ENCODE measurements around the gene TPCN2.

The TPCN2 gene

DNA sequence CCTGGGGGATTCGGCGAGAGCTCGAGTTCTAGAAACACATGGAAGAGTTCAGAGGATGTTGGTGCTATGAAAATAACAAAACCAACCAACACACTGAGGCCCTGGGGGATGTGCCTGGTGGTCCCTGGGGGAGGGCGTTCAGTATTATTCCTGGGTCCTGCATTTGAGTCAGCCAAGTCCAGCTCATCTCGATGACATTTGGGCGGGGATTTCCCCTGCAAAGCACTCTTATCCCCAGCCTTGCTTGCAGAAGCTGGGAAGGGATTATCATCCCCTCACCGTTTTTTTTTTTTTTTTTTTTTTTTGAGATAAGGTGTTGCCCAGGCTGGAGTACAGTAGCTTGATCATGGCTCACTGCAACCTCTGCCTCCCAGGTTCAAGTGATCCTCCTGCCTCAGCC lies 104.9 kb downstream of the TPCN2 start:
- no peak for DNase-seq

DNA sequence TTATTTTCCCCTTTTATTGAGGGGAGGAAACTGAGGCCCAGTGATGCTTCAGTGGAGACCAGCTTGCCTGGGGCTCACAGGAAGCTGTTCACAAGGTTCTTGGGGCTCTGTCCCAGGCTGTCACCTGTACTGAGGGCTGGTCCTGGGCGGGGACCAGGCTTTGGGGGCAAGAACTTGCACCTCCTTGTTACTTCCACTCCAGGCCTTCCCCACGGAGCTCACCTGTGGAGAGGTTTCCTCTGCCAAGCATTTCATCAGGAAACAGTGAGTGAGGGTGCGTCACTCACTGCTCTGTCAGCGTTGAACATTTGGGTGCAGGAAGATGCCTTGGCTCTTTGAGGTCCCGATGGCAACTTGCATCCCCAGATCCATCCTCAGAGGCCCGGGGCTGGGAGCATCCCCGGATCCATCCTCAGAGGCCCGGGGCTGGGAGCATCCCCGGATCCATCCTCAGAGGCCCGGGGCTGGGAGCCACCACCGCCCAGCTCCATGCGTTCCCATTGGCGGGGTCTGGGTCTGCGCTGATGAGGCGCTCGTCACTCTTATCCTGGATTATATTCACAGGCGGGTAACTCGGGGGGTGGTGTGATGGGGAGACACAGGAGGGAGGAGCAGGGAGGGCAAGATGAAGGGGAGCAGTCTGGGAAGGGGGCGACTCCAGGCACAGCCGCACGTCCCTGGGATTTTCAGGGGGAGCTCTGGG lies 105.6 kb downstream of the TPCN2 start:
- no peak for DNase-seq

DNA sequence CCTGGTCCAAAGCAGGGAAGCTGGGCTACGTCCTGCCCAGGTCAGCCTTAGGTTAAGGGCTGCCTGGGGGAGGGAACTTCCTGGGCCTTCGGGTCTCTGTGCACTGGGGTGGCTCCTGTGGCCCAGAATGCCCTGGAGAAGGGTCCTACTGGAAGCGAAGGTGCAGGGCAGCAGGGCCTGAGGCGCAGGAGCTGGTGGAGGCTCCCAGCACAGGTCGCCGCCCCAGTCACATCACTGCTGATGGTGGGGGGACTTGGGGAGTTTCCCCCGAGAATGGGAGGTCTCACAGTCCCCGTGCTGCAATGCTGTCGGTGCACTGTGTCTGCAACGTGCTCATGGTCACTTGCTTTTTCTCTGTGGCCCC lies 106.2 kb downstream of the TPCN2 start:
- DNase-seq, result no peak

DNA sequence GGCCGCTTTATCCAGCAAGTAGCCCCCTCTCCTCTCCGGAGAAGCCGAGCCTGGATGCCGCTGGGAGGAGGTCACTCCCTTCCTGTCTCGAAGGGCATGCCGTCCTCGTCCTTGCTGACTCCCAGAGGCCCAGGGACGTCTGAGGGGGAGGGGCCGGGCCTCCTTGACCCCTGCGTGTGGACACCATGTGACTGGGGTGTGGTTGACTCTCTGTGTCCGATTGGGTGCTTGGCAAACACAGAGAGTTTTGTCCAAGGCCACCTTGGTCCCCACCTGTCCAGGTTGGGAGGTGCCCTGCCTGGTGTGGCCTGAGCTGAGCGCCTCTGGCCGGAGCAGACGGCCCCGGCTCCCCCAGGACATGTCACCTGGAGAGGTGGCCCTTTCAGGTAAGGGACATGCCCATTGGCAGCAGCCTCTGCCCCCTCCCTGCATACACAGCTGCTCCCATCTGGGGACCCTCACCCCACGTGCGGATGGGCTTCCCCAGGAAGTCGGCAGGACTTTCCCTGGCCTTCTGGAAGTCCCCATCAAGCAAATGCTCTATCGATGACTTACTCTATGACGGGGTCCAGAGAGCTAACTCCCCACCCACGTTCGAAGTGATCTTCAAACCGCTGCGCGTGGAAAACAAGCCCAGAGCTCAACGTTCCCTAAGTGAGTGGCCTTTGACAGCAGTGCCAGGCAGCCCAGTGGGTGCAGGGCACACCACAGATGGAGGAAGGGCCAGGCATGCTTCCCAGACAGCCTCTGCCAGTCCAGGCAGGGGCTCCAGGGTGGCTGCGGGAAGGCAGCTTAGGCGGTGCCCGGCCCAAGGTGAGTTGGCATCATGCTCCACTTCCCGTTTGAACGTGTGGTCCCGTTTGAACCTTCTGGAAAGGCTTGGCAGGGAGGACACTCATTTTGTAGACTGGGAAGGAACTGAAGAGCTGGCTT lies 106.8 kb downstream of the TPCN2 start, which contains the start of gene SMIM38:
SMIM38 (plus strand) TSS at position 634 of the 933 bp plus-strand sequence. CDS start 1,912 bp downstream, outside the sequence.
- DNase-seq, result no peak

- DNase-seq, result no peak
Measured at GRCh38 chr11:69156235-69156639, 107.5 kb downstream of the TPCN2 start.

GRCh38 chr11:69156673-69157155 lies 108.0 kb downstream of the TPCN2 start:
- DNase-seq, result no peak

DNA sequence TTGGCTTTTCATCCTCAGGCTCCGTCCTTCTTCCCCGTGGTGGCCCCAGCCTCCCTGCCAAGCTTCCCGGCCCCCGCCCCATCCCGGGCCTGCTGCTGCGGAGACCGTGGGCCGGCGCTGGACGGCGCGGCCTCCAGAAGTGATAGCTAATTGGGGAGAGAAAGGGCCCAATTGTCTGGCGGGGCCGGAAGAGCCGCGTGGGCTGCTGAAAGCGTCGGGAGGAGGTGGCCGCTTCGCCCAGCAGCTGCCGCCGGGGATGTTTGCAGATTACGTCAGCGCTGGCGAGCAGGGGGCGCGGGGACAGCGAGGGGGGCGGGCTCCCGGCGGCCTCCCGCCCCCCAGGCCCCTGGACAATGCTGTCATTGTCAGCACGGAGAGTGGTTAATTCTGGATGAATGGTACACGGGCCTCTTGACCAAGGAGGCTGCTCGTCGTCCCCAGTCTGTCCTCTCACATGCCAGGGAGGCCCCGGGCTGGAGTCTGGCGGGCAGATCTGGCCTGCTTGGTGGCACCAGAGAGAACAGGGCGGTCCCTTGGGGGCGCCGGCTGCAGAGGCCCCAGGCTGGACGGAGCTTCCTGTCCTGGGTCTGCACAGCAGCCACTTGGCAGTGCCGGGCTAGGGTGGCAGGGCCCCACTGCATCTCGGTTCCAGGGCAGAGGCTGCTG lies 108.6 kb downstream of the TPCN2 start:
- DNase-seq, result no peak

- no peak for DNase-seq
Measured at GRCh38 chr11:69157822-69158231, 109.1 kb downstream of the TPCN2 start.

- no peak for DNase-seq
Measured at GRCh38 chr11:69158301-69159149, 109.8 kb downstream of the TPCN2 start.

DNA sequence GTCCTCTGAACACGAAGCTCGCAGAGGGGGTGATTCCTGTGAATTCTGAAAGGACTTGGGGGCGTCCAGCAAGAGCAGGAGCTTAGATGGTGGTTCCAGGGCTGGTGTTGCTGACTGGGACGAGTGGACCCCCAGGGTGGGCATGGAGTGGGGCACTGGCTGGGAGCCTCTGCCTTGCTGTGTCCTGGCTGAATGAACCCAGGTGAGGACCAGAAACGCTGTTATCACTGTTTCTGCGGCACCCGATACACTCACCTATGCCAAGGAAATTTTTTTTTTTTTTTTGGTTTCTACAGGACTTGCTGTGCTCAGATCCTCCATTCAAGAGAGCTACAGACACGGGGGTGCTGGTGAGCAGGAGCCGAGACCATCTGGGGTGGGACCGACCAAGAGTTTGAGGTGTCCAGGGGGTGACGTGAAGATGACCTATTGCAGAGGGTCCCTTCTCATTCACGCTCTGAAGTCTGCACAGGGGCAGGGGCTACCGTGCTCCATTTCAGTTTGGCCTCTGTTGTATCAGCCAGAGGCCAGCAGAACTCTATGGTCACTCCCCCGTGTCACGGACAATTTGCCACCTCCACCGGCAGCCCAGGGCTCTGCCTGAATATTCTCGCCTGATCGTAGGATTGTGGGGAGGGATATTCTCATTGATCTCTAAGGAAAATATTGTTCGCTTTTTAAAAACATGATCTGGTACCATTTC lies 110.6 kb downstream of the TPCN2 start:
- no peak for DNase-seq

DNA sequence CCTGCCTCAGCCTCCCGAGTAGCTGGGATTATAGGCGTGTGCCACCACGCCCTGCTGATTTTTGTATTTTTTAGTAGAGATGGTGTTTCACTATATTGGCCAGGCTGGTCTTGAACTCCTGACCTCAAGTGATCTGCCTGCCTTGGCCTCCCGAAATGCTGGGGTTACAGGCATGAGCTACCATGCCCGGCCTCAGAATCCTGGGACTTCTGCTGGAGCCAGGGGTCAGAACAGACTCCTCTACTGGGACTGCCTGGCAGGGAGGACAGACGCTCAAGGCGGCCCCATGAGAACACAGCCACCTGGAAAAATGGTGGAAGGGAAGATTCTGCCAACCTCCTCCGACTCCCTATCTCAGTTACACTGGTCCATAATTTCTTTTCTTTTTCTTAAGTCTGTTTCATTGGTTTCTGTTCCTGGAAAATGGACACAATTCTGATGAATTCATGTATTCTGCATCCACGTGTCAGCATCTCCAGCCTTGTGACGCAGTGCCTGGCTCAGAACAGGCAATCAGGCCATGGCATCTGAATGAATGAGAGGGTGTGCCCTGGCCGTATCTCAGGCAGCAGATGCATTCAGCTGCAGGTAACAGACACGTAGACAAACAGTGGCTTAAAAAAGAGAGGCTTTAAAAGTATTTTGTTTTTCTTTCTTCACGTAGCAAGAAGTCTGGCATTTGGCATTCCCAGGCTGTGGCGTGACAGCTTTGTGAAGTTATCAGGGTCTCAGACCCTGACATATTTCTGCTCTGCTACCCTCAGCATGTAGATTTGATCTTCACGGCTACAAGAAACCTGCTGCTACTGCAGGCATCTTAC lies 111.8 kb downstream of the TPCN2 start:
- no peak for DNase-seq

GRCh38 chr11:69161117-69161407 lies 112.3 kb downstream of the TPCN2 start:
- DNase-seq, result no peak

DNA sequence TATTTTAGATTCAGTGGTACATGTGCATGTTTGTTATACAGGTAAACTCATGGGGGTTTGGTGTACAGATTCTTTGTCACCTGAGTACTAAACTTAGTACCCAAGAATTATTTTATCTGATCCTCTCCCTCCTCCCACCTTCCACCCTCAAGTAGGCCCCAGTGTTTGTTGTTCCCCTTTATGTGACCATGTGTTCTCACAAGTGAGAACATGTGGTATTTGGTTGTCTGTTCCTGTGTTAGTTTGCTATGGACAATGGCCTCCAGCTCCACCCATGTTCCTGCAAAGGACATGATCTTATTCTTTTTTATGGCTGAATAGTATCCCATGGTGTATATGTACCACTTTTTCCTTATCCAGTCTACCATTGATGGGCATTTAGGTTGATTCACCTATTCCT lies 113.8 kb downstream of the TPCN2 start:
- DNase-seq, result no peak

DNA sequence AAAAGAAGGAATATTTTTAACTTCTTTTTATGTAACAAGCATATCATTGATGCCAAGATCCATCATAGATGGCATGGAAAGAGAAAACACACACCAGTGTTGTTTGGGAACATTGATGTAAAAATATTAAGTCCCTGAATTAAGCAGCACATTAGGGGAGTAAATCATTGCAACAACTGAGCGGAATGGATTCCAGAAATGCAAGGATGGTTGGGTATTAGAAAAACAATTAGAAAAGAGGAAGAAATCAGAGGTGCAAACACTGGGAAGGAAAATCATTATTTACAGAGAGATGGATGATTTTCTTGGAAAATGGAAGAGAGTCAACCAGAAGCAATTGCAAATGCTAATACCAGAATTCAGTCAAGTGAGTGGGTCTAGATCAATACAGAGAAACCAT lies 115.1 kb downstream of the TPCN2 start:
- DNase-seq, result no peak

DNA sequence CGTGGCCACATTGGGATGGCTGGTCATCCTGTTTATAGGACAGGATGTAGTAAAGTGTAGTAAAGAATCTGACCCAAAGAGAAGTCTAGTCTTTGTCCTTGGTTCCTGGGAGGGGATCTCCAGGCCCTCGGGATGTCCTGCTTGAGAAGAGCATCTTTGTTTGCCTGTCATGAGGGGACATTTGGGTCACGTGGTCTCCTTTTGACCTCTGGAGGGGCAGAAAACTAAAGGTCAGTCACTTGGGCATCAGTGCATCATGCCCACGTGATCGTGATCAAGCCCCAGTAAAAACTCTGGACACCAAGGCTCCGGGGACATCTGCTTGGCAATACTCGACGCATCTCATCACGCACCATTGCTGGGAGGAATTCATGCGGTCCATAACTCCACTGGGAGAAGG lies 116.1 kb downstream of the TPCN2 start:
- no peak for DNase-seq

GRCh38 chr11:69165775-69166174 lies 117.0 kb downstream of the TPCN2 start:
- no peak for DNase-seq

- peak; percentile 57 to 60 for DNase-seq
Measured at GRCh38 chr11:69166218-69167115, 117.7 kb downstream of the TPCN2 start.

GRCh38 chr11:69167130-69167915 lies 118.6 kb downstream of the TPCN2 start:
- DNase-seq, result no peak
